Measurements from ENCODE around the gene TBC1D22A. TPM values are rescaled to one million over a fixed set of nuclear protein-coding genes. Genes with fewer than 3 reads are reported as not detected.

Gene TBC1D22A
- total and polyA plus RNA-seq, 2 experiments from 2014 or later: 9.6 to 13.3 TPM

DNA sequence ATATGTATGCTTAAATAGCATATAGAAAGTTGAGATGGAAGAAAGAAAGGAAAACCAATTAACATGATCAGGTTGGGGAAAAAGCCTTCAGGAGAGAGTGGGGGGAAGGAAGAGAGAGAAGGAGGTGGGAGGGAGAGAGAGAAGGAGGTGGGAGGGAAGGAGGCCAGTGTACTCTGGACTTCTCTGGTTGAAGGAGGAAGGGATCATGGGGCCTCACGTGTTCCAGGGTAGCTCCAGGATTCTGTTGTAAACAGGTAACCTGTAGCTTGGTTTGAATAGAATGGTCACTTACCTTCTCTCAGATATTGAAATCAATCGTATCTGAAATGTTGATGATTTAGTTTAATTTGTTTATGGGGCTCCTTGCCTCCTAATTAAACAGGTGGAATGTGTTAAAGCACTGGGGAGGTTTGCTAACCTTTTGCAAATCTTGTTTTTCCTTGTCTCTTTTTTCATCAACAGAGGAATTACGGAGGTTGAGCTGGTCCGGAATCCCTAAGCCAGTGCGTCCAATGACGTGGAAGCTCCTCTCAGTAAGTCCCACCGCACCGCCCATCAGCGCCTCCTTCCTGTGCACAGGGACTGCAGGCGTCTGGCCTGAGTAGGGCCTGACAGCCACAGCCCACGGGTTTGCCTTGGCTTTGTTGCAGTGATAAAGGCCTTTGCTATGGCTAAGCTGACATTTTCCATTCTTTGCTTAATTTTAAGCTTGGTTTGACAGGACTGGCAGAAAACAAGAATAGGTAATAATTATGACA, 115.9 kb downstream of the TBC1D22A start (continued):
- TF ChIP-seq, protein P1, sequence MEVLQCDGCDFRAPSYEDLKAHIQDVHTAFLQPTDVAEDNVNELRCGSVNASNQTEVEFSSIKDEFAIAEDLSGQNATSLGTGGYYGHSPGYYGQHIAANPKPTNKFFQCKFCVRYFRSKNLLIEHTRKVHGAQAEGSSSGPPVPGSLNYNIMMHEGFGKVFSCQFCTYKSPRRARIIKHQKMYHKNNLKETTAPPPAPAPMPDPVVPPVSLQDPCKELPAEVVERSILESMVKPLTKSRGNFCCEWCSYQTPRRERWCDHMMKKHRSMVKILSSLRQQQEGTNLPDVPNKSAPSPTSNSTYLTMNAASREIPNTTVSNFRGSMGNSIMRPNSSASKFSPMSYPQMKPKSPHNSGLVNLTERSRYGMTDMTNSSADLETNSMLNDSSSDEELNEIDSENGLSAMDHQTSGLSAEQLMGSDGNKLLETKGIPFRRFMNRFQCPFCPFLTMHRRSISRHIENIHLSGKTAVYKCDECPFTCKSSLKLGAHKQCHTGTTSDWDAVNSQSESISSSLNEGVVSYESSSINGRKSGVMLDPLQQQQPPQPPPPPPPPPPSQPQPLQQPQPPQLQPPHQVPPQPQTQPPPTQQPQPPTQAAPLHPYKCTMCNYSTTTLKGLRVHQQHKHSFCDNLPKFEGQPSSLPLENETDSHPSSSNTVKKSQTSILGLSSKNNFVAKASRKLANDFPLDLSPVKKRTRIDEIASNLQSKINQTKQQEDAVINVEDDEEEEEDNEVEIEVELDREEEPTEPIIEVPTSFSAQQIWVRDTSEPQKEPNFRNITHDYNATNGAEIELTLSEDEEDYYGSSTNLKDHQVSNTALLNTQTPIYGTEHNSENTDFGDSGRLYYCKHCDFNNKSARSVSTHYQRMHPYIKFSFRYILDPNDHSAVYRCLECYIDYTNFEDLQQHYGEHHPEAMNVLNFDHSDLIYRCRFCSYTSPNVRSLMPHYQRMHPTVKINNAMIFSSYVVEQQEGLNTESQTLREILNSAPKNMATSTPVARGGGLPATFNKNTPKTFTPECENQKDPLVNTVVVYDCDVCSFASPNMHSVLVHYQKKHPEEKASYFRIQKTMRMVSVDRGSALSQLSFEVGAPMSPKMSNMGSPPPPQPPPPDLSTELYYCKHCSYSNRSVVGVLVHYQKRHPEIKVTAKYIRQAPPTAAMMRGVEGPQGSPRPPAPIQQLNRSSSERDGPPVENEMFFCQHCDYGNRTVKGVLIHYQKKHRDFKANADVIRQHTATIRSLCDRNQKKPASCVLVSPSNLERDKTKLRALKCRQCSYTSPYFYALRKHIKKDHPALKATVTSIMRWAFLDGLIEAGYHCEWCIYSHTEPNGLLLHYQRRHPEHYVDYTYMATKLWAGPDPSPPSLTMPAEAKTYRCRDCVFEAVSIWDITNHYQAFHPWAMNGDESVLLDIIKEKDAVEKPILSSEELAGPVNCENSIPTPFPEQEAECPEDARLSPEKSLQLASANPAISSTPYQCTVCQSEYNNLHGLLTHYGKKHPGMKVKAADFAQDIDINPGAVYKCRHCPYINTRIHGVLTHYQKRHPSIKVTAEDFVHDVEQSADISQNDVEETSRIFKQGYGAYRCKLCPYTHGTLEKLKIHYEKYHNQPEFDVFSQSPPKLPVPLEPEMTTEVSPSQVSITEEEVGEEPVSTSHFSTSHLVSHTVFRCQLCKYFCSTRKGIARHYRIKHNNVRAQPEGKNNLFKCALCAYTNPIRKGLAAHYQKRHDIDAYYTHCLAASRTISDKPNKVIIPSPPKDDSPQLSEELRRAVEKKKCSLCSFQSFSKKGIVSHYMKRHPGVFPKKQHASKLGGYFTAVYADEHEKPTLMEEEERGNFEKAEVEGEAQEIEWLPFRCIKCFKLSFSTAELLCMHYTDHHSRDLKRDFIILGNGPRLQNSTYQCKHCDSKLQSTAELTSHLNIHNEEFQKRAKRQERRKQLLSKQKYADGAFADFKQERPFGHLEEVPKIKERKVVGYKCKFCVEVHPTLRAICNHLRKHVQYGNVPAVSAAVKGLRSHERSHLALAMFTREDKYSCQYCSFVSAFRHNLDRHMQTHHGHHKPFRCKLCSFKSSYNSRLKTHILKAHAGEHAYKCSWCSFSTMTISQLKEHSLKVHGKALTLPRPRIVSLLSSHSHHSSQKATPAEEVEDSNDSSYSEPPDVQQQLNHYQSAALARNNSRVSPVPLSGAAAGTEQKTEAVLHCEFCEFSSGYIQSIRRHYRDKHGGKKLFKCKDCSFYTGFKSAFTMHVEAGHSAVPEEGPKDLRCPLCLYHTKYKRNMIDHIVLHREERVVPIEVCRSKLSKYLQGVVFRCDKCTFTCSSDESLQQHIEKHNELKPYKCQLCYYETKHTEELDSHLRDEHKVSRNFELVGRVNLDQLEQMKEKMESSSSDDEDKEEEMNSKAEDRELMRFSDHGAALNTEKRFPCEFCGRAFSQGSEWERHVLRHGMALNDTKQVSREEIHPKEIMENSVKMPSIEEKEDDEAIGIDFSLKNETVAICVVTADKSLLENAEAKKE (CRISPR knock-in tag; IDR thresholded peaks at IDR 0.05): no peak

DNA sequence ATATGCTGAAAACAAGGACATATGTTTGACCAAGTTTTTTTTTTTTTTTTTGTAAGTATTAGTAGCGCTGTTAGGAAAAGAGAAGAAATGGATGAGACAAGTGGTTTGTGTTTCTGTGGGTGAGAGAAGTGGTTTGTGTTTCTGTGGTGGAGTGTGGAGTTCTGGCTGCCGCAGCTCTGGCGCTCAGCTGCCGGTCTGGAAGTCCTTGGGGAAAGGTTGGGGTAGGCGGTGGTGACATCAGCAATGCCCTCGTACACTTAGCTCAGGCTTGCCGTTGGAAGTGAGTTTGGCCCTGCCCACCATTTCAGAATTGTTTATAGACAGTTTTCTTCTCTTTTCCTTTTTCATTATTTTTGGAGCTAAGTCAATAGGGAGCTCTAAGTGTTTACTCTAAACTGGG, 116.6 kb downstream of the TBC1D22A start:
- Mint-ChIP-seq H3K9me3 (peaks cover 4% of the 10 kb centered on the region), H3K4me3 (no peak overlapping the region)
- TF ChIP-seq ZNF114 (CRISPR knock-in tag; IDR thresholded peaks at IDR 0.05) (no peak), NANOG (IDR thresholded peaks at IDR 0.05; ENCODE audit: borderline replicate concordance) (no peak), STAT1 (IDR thresholded peaks at IDR 0.05; ENCODE audit: unreplicated experiment) (no peak), CREB1 (CRISPR knock-in tag; IDR thresholded peaks at IDR 0.05; ENCODE audit: low read depth) (no peak), JUNB (IDR thresholded peaks at IDR 0.05; ENCODE audit: unreplicated experiment) (no peak), EZH2phosphoT487 (IDR thresholded peaks at IDR 0.05; ENCODE audit: unreplicated experiment) (no peak)
- TF ChIP-seq, protein P1 (CRISPR knock-in tag; IDR thresholded peaks at IDR 0.05): no peak

More for the DNA sequence above, 116.6 kb downstream of the TBC1D22A start:
- DNase-seq (ENCODE audit: low spot score): no peak
- no peaks in the 10 kb centered on the region for H3K9me2 ChIP-seq (ENCODE audit: insufficient read depth)
- peaks cover 11% of the 10 kb centered on the region for H3K4me1 Mint-ChIP-seq
- no peak overlapping the region for H3K27ac Mint-ChIP-seq
- H3K79me2 ChIP-seq (replicated peaks; ENCODE audit: insufficient read depth): no peaks in the 10 kb centered on the region
- no peak for ATAC-seq
- no peak overlapping the region for H3K4me2 ChIP-seq
- H3K27me3 Mint-ChIP-seq (ENCODE audit: insufficient read depth, low read depth, poor library complexity): peaks cover 8% of the 10 kb centered on the region
- no peak overlapping the region for H3K4me3 ChIP-seq
- H3K27me3 ChIP-seq (ENCODE audit: insufficient read depth): no peaks in the 10 kb centered on the region
- no peaks in the 10 kb centered on the region for H3K36me3 ChIP-seq (ENCODE audit: insufficient read depth)
- H2AFZ ChIP-seq: no peak overlapping the region
- no peaks in the 10 kb centered on the region for H3F3A ChIP-seq (replicated peaks; ENCODE audit: low read depth)
- no peaks in the 10 kb centered on the region; the same call in 1 of the 2 replicates for H4K20me1 ChIP-seq (replicated peaks; ENCODE audit: insufficient read depth)
- no peaks in the 10 kb centered on the region; the same call in 1 of the 2 replicates for H3K4me1 ChIP-seq (ENCODE audit: insufficient read depth)
- H3K36me3 Mint-ChIP-seq (ENCODE audit: low read depth): peaks cover 5% of the 10 kb centered on the region; the same call in 1 of the 3 replicates
- H3K27ac ChIP-seq (ENCODE audit: low read depth): no peak overlapping the region
